Activated naive CD8-positive, alpha-beta T cell treated with anti-CD3 and anti-CD28 coated beads for 36 hours (primary cell): ENCODE measurements around the gene VCAN. TPM values are rescaled to one million over a fixed set of nuclear protein-coding genes. Genes with fewer than 3 reads are reported as not detected.
A peak's percentile ranks its signal among the peaks of the same experiment; 100 is the strongest.

Source experiments
- DNase-seq: peaks from one replicate; pipeline ENCODE4 v3.0.0; 2021
- H3K27ac Mint-ChIP-seq: one replicate; pipeline ENCODE4 v1.8.0; 2022; ENCODE audit warnings: mild to moderate bottlenecking, moderate library complexity, mixed read lengths
- H3K27me3 Mint-ChIP-seq: one replicate; pipeline ENCODE4 v1.8.0; 2022; ENCODE audit warnings: mild to moderate bottlenecking, mixed read lengths
- H3K36me3 Mint-ChIP-seq: one replicate; pipeline ENCODE4 v1.8.0; 2021; ENCODE audit warnings: mild to moderate bottlenecking, mixed read lengths
- H3K4me1 Mint-ChIP-seq: one replicate; pipeline ENCODE4 v1.8.0; 2021; ENCODE audit warnings: mixed read lengths
- H3K4me3 Mint-ChIP-seq: one replicate; pipeline ENCODE4 v1.8.0; 2022; ENCODE audit warnings: mild to moderate bottlenecking, moderate library complexity, mixed read lengths
- H3K9me3 Mint-ChIP-seq: one replicate; pipeline ENCODE4 v1.8.0; 2022; ENCODE audit warnings: mixed read lengths
- total RNA-seq, 2 experiments: library from RNA; stranded (reverse); gene quantifications; one replicate each; pipeline ENCODE4 v1.2.3, GENCODE V29; 2021

Gene VCAN
- total RNA-seq, 2 experiments from 2014 or later = not detected

DNA sequence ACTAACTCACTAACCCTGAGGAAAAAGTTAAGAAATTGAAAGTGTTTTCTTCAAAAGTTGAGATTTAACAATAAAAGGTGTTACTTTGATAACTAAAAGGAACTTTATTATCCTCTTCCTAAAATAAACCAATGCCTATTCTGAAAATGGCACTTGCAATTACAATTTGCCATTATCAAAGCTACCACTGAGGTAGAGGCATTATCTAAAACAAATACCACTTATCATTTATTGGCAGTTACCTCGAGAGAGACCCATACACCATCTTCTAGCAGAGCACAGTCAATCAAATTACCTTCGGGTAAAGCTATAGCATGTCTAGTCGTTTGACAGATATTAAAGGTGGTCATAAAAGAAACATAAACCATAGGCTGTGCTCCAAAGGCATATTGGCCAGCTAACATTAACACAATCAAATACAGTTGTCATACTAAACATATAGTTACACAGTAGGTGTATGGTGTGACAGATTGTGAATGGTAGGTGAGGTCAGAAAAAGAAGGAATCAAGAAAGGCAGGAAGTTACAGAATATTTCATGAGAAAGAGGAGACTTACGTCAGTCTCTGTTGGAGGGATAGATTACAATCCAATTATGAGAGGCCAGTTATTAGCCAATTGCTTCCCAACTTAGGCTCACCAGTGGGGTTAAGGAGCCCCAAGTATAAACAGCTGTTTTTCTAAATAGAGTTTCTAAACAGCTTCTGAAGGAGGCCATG lies 56.3 kb downstream of the VCAN start:
- peaks cover 19% of the 10 kb centered on the region for H3K27me3 Mint-ChIP-seq
- H3K9me3 Mint-ChIP-seq = no peaks in the 10 kb centered on the region
- DNase-seq = no peak
- H3K27ac Mint-ChIP-seq = no peak overlapping the region
- no peaks in the 10 kb centered on the region for H3K4me1 Mint-ChIP-seq
- no peak overlapping the region for H3K4me3 Mint-ChIP-seq
- H3K36me3 Mint-ChIP-seq = no peaks in the 10 kb centered on the region

DNA sequence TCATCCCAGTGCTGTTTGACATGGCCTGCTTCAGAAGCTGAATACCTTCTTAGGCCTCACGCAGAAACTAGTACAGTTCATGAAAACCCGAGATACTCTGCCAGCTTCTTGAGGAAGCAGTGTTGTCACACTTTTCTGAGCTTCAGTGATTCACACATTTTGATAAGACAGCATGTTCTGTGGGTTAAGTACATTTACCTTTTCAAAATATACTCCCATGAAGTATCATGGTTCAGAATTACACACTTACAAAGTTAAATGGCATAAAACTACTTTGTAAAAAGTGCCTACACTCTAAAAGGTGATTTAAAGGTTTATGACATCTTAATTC lies 56.9 kb downstream of the VCAN start:
- Mint-ChIP-seq H3K9me3 (no peaks in the 10 kb centered on the region), H3K4me3 (no peak overlapping the region), H3K36me3 (no peaks in the 10 kb centered on the region), H3K27me3 (peaks cover 19% of the 10 kb centered on the region), H3K27ac (no peak overlapping the region), H3K4me1 (no peaks in the 10 kb centered on the region)
- DNase-seq = no peak

DNA sequence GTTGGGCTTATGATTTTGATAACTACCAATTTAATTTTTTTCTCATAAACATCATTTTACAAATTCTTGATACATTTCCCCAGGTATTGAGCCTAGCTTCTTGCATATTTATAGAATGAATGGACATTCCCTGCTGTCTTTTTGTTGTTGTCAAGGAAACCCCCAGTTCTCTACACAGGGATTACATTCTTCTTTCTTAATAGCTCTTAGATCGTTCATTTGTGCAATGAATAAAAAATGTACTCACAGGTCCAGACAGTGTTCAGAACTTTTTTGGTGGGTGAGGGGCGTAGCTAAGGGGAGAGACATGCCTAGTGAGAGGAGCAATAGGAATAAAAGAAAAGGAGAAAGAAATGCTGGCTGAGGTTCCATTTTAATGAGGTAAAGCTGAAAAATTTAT lies 58.6 kb downstream of the VCAN start:
- Mint-ChIP-seq H3K4me3 (no peak overlapping the region), H3K27ac (no peak overlapping the region), H3K36me3 (no peaks in the 10 kb centered on the region), H3K27me3 (peaks cover 23% of the 10 kb centered on the region), H3K4me1 (no peaks in the 10 kb centered on the region), H3K9me3 (no peaks in the 10 kb centered on the region)
- no peak for DNase-seq

DNA sequence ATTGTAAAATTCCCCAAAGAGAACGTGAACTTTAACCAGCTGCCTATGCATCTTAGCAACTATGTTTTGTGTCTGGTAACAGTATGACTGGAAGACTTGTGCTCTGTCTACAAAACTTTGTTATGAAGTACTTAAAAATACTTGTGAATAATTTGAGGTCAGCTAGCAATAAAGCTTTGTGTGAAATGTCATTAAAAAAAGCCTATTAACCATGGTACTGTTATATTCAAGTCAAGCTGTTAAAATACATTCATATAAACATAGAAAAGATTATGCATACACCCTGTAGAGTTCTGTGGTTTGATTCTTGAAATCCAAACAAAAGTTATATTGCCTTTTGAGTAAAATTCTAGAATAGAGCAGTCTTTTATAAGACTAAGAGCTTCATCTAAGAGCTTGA lies 60.1 kb downstream of the VCAN start:
- no peaks in the 10 kb centered on the region for H3K4me1 Mint-ChIP-seq
- no peaks in the 10 kb centered on the region for H3K9me3 Mint-ChIP-seq
- no peak overlapping the region for H3K27ac Mint-ChIP-seq
- H3K4me3 Mint-ChIP-seq = no peak overlapping the region
- no peaks in the 10 kb centered on the region for H3K36me3 Mint-ChIP-seq
- H3K27me3 Mint-ChIP-seq = peaks cover 23% of the 10 kb centered on the region
- no peak for DNase-seq

DNA sequence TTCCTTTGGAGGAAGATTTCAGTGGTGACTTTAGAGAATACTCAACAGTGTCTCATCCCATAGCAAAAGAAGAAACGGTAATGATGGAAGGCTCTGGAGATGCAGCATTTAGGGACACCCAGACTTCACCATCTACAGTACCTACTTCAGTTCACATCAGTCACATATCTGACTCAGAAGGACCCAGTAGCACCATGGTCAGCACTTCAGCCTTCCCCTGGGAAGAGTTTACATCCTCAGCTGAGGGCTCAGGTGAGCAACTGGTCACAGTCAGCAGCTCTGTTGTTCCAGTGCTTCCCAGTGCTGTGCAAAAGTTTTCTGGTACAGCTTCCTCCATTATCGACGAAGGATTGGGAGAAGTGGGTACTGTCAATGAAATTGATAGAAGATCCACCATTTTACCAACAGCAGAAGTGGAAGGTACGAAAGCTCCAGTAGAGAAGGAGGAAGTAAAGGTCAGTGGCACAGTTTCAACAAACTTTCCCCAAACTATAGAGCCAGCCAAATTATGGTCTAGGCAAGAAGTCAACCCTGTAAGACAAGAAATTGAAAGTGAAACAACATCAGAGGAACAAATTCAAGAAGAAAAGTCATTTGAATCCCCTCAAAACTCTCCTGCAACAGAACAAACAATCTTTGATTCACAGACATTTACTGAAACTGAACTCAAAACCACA lies 67.4 kb downstream of the VCAN start:
- Mint-ChIP-seq H3K36me3 (no peaks in the 10 kb centered on the region), H3K9me3 (peaks cover 3% of the 10 kb centered on the region), H3K27me3 (peaks cover 14% of the 10 kb centered on the region), H3K4me1 (peaks cover 13% of the 10 kb centered on the region), H3K27ac (peak overlapping the region; percentile 40), H3K4me3 (peak overlapping the region; percentile 23)
- no peak for DNase-seq

DNA sequence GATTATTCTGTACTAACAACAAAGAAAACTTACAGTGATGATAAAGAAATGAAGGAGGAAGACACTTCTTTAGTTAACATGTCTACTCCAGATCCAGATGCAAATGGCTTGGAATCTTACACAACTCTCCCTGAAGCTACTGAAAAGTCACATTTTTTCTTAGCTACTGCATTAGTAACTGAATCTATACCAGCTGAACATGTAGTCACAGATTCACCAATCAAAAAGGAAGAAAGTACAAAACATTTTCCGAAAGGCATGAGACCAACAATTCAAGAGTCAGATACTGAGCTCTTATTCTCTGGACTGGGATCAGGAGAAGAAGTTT lies 67.9 kb downstream of the VCAN start:
- Mint-ChIP-seq H3K4me3 (peak overlapping the region; percentile 23), H3K4me1 (peaks cover 13% of the 10 kb centered on the region), H3K9me3 (peaks cover 3% of the 10 kb centered on the region), H3K27ac (peak overlapping the region; percentile 40), H3K27me3 (peaks cover 12% of the 10 kb centered on the region), H3K36me3 (no peaks in the 10 kb centered on the region)
- DNase-seq = no peak

DNA sequence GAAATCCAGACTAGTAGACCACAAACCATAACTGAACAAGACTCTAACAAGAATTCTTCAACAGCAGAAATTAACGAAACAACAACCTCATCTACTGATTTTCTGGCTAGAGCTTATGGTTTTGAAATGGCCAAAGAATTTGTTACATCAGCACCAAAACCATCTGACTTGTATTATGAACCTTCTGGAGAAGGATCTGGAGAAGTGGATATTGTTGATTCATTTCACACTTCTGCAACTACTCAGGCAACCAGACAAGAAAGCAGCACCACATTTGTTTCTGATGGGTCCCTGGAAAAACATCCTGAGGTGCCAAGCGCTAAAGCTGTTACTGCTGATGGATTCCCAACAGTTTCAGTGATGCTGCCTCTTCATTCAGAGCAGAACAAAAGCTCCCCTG lies 68.6 kb downstream of the VCAN start:
- Mint-ChIP-seq H3K27ac (no peak overlapping the region), H3K27me3 (peaks cover 12% of the 10 kb centered on the region), H3K4me1 (peaks cover 13% of the 10 kb centered on the region), H3K36me3 (no peaks in the 10 kb centered on the region), H3K9me3 (peaks cover 3% of the 10 kb centered on the region), H3K4me3 (no peak overlapping the region)
- DNase-seq = no peak

DNA sequence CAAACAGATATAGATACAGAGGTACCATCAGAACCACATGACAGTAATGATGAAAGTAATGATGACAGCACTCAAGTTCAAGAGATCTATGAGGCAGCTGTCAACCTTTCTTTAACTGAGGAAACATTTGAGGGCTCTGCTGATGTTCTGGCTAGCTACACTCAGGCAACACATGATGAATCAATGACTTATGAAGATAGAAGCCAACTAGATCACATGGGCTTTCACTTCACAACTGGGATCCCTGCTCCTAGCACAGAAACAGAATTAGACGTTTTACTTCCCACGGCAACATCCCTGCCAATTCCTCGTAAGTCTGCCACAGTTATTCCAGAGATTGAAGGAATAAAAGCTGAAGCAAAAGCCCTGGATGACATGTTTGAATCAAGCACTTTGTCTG lies 69.2 kb downstream of the VCAN start:
- Mint-ChIP-seq H3K27ac (no peak overlapping the region), H3K4me3 (no peak overlapping the region), H3K36me3 (no peaks in the 10 kb centered on the region), H3K27me3 (peaks cover 12% of the 10 kb centered on the region), H3K9me3 (peaks cover 3% of the 10 kb centered on the region), H3K4me1 (peaks cover 13% of the 10 kb centered on the region)
- DNase-seq = no peak

DNA sequence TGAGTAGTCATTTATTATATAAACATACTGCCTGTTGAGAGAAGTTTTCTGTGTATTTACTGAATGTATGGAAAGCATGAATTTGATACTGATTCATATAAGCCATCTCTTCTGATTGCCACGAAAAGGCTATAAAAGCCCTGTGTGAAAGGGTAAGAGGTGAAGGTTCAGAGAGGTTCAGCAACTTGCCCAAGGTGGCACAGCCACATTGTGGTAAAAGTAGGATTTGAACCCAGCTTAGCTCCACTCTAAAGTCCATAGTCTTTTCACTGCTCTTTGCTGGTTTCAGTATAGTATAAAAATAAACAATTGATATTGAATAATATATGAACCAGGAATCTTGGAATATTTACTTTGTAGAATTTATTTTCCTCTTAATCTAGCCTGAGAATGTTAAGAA lies 71.3 kb downstream of the VCAN start:
- Mint-ChIP-seq H3K36me3 (no peaks in the 10 kb centered on the region), H3K4me1 (peaks cover 13% of the 10 kb centered on the region), H3K27me3 (peaks cover 12% of the 10 kb centered on the region), H3K27ac (no peak overlapping the region), H3K9me3 (peaks cover 3% of the 10 kb centered on the region), H3K4me3 (no peak overlapping the region)
- DNase-seq = no peak

DNA sequence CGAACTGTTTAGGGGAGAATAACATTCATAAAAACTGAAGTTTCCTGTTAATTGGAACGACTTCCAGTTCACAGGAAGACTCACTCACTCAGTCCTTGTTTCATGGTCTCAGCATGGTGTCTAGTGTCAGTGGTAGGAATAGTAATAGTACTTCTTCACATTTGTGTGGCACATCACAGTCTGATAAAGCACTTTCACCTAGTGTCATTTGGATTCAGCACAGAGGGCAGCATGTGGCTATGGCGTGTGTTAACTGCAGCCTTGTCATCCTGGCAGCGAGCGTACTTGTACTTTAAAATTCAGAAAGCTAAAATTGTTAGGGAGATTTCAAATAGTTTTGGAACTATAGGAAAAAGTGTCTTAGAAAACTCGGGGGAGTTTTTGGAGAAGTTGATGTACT lies 72.4 kb downstream of the VCAN start:
- Mint-ChIP-seq H3K9me3 (no peaks in the 10 kb centered on the region), H3K27me3 (peaks cover 12% of the 10 kb centered on the region), H3K36me3 (no peaks in the 10 kb centered on the region), H3K4me1 (peaks cover 8% of the 10 kb centered on the region), H3K27ac (no peak overlapping the region), H3K4me3 (no peak overlapping the region)
- DNase-seq = no peak

DNA sequence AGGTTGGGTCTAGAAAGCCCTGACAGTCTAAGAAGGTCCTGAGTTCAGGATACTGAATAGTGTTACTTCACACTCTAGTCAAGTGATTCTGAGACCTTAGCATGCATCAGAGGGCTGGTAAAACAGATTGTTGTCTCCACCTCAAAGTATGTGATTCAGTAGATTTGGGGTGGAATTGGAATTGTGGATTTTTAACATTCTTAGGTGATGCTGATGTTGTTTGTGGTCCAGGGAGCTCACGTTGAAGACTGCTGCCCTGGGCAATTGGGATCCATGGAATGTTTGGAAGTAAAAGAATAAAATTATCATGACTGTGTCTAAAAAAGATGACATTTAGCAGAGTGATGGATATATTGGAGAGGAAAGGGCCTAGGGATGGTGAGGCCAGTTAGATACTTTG lies 75.6 kb downstream of the VCAN start:
- no peak for DNase-seq
- H3K27ac Mint-ChIP-seq = no peak overlapping the region
- no peaks in the 10 kb centered on the region for H3K9me3 Mint-ChIP-seq
- H3K4me3 Mint-ChIP-seq = no peak overlapping the region
- no peaks in the 10 kb centered on the region for H3K36me3 Mint-ChIP-seq
- H3K4me1 Mint-ChIP-seq = no peaks in the 10 kb centered on the region
- H3K27me3 Mint-ChIP-seq = no peaks in the 10 kb centered on the region

DNA sequence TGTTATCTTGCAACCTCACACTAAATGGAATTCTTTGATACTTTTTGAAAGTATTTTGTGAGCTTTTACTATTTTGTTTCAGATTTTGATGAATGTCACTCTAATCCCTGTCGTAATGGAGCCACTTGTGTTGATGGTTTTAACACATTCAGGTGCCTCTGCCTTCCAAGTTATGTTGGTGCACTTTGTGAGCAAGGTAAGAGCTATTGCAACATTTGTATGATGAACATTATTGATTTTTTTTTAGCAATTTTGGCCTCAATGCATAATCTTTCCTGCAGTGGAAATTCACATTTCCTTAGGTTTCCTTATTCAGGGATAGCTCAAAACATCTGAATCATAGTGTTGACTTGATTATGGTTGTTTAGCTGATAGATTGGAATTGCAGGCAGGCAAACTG lies 76.3 kb downstream of the VCAN start:
- no peaks in the 10 kb centered on the region for H3K4me1 Mint-ChIP-seq

DNA sequence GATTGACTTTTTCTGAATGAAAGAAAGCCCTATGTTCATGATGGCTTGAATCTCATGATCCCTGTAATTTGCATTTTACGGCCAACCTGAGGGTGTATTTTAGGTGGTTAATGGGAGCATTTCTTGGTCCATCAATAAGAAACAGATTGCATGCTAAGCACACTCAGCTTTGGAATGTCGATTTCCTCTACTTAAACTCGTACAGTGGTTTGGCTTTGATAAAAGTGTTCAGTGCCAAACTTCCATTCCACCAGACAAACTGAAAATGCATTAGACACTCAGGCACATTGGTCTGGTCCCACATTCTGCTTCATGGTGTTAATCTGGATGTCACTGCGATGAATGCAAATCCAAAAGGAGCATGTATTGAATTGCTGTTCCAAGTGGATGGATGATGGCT lies 77.0 kb downstream of the VCAN start:
- H3K9me3 Mint-ChIP-seq = no peaks in the 10 kb centered on the region
- no peak overlapping the region for H3K27ac Mint-ChIP-seq

More for the DNA sequence above, 76.3 kb downstream of the VCAN start:
- no peak for DNase-seq
- Mint-ChIP-seq H3K36me3 (no peaks in the 10 kb centered on the region), H3K27me3 (no peaks in the 10 kb centered on the region), H3K27ac (no peak overlapping the region), H3K4me3 (no peak overlapping the region), H3K9me3 (no peaks in the 10 kb centered on the region)

DNA sequence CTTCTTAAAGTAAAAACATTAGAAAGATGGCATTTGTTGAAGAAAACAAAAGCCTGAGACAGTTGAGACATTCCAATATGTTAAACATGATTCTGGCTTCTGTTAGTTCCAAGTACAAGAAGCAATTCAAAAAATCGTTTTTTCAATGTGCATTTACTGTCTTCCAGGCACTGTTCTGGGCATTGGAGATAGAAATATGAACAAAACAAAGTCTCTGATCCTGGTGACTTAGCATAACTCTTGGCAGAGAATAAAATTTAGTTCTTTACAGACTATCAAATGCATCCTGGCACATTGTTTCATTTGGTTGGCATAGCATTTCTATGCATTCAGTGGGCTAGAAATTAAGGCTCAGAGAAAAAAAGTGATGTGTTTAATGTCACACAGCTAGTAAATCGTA lies 77.5 kb downstream of the VCAN start:
- no peaks in the 10 kb centered on the region for H3K9me3 Mint-ChIP-seq
- no peaks in the 10 kb centered on the region for H3K27me3 Mint-ChIP-seq

More for the DNA sequence above, 77.0 kb downstream of the VCAN start:
- H3K4me3 Mint-ChIP-seq = no peak overlapping the region
- H3K27me3 Mint-ChIP-seq = no peaks in the 10 kb centered on the region
- H3K4me1 Mint-ChIP-seq = no peaks in the 10 kb centered on the region
- no peaks in the 10 kb centered on the region for H3K36me3 Mint-ChIP-seq
- no peak for DNase-seq

DNA sequence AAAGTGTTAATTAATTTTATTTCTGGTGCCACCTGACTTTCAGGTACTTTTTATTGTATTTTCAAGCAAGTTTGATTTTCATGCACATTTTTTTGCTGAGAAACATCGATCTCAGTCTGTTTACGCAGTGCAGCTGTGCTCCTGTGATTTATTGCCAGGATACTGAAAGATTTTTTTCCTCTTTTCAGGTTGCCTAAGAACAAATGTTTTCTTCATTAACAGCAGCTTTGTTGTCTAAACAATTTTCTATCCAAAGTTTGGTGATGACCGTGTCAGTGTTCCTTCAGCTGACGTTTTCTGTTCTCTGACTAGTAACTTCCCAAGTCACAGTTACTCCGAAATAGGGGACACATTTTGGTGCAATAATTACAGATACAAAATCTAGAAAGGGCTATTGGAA lies 78.1 kb downstream of the VCAN start:
- Mint-ChIP-seq H3K4me1 (no peaks in the 10 kb centered on the region), H3K9me3 (no peaks in the 10 kb centered on the region), H3K27ac (no peak overlapping the region), H3K4me3 (no peak overlapping the region), H3K36me3 (no peaks in the 10 kb centered on the region), H3K27me3 (no peaks in the 10 kb centered on the region)
- DNase-seq = no peak

More for the DNA sequence above, 77.5 kb downstream of the VCAN start:
- Mint-ChIP-seq H3K4me3 (no peak overlapping the region), H3K27ac (no peak overlapping the region), H3K4me1 (no peaks in the 10 kb centered on the region), H3K36me3 (no peaks in the 10 kb centered on the region)
- DNase-seq = no peak

DNA sequence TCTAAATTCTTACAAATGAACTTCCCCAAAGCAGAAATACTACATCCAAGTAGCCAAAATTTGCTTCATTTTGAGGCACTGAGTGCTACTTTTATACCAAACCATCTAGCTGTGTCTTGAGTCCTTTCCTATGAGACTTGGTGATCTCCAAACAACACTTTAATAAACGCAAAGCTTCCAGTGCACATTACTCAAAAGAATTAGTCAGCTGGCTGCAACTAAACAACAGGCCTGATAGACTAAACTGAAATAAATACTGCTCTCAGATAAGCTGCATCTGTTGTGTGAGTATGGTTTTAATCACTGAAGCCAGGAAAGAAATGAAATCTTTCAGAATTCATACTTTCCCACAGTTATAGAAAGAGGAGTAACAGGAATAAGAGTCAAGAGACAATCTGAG lies 80.3 kb downstream of the VCAN start:
- Mint-ChIP-seq H3K4me1 (no peaks in the 10 kb centered on the region), H3K36me3 (no peaks in the 10 kb centered on the region), H3K4me3 (no peak overlapping the region), H3K9me3 (no peaks in the 10 kb centered on the region), H3K27me3 (no peaks in the 10 kb centered on the region), H3K27ac (no peak overlapping the region)
- DNase-seq = no peak
